Stimulated activated CD8-positive, alpha-beta memory T cell treated with anti-CD3 and anti-CD28 coated beads, Interleukin-4, amount 100 ng/mL, for 48 hours (primary cell): Measurements from ENCODE around the gene CCER1.

Experiments used
- DNase-seq: peaks from one replicate; pipeline ENCODE4 v3.0.0-alpha.2; 2020

The CCER1 gene

DNA sequence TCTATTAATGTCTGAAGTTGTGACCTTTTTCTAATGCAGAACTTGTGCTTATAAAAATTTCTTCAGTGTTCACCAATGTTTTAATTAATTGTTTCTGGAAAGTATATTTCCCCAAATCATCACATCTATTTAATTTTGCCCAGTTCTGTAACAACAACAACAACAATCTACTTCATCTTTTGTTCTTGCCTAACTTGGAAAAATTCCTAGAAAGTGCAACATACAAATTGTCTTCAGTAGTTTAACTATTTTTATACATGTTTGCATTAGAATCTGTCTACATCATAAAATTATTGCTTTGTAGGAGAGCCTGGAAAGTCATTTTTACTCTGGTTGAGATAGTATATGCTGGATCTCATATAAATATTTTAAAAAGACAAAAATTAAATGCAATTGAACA, 38.5 kb downstream of the CCER1 start:
- no peak for DNase-seq

DNA sequence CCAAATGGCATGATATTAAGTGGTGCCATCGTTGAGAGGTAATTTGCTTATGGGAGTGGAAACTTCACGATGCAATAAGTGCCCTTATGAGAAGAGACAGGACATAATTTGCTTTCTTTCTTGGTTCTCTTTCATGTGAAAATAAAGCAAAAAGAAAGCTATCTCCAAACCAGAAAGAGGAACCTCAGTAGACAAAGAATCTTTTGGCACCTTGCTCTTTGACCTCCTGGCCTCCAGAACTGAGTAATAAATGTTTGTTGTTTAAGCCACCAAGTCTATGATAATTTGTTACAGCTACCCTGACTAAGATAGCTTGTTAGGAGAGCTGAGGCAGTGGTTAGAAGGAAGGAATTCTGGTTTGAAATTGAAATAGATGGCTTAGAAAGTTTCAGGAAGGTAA, 39.6 kb downstream of the CCER1 start:
- DNase-seq: no peak

DNA sequence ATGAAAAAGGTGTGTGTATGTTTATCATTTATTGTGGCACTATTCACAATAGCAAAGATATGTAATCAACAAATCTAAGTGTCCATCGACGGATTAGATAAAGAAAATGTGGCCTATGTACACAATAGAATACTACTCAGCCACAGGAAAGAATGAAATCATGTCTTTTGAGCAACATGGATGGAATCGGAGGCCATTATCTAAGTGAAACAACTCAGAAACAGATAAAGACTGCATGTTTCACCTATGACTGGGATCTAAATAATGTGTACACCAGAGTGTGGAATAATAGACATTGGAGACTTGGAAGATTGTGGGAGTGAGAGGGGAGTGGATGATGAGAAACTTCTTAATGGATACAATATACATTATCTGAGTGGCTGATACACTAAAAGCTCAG, 44.0 kb downstream of the CCER1 start:
- DNase-seq: no peak

DNA sequence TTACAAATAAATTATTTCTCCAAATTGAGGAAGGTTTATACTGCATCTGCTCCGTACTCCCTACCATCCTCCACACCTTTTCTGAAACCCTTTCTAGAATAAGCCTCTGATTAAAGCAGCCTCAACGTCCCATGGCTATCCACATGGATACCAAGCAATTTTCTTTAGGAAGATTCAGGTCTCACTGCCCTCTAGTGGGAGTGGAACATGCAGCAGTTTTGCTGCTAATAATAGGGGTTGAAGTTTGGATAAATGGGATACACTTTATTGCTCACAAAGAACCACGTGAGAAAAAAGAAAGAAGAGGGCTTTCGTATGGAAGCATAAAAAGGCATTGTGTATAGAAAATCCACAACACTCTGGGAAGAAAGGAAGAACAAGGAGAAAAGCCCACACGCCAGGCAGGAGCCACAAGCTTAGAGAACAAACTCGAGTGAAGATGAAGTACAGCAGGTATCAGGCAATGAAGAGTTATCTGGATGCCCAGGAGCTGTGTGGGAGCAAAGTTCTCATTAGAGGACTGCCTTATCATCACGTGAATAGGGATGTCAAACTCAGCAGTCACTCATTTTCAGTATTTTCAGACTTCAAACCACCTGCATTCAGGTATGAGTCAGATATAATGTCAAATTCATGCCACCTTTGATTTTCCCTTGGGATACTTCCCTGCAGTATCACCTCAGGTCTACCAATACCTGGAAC, 45.8 kb downstream of the CCER1 start:
- DNase-seq: no peak

DNA sequence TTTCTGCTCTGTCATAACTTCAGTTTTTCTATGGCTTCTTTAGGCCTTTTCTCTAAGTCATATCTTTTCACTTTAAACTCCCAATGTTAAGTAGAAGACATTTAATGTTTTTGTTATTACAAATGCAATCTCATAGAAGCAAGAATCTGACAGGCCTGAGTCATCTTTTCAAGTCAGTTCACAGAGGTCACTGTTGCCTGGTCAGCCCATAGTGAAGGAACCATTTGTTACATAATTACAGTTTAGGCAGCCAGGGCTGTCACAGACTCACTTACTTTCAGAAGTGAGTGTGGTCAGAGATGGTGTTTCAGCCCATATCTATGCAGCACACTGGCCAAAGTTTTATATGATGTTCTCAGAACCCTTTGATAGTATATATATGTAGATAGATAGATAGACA, 46.5 kb downstream of the CCER1 start:
- no peak for DNase-seq

DNA sequence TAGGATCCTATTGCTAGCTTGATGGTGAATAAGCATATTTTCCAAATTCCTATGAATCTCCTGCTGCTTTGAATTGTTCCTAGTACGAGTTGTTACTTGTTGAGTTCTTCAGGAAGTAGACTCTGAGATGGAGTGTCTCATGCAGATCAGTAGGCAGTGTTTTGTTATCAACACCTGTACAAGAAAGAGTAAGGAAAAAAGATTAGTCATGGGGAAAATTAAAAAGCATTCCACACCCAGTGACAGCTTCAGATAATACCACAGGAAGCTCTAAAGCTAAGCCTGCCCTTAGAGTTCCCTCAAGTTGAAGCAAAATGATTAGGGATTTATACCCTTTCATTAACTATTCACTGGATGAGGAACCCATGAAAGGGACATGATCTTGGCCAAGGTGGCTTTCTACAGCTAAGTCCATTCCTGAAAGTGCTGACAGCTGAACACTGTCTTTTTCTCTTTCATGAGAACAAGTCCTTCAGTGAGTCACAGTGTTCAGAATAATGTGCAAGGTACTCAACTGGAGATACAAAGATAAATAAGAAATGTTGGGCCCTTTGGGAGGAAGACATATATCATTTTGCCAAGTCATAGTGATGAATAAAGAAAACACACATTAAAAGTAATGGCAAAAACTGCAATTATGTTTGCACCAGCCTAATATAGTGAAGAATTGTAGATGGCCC, 49.1 kb downstream of the CCER1 start:
- DNase-seq: no peak

DNA sequence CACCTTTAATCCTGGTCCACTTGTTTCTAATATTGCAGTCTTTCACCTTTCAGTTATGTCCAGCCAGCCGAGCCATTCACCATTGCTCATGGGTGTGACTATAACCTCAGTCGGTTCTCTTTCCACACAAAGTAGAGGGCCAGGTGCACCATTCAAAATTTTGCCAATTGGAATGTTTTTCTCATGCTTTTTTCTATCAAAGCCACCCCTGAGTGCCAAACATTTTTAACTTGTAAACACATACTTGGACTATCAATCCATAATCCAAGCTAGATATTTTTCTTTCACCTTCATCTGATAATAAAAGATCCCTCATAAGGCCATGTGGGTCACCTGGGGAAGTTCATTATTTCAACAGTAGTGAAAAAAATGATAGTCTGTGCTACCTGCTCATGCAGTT, 52.4 kb downstream of the CCER1 start:
- DNase-seq: no peak
